Naive B cell (primary cell): Measurements from ENCODE around the gene C1D. TPM values are rescaled to one million over a fixed set of nuclear protein-coding genes. Genes with fewer than 3 reads are reported as not detected.

Source experiments
- ATAC-seq, 2 donors: fragments of 150-1000 bp; cut with Tn5 transposase; 2 replicates each; pipeline ENCODE4 v1.10.0; 2021; ENCODE audit warnings: low read depth in 2 of 2, mild to moderate bottlenecking in 2 of 2, moderate library complexity in 2 of 2
- DNase-seq: peaks from one replicate; pipeline ENCODE4 v3.0.0; 2022
- H3K27ac Mint-ChIP-seq, 6 donors: one replicate each; pipeline ENCODE4 v1.8.0; 2020 to 2022; ENCODE audit warnings: mild to moderate bottlenecking in 6 of 6, mixed read lengths in 6 of 6, moderate library complexity in 5 of 6, inconsistent platforms in 2 of 6
- H3K27me3 Mint-ChIP-seq, 3 donors: one replicate each; pipeline ENCODE4 v1.8.0; 2021 to 2022; ENCODE audit warnings: mixed read lengths in 3 of 3, mild to moderate bottlenecking in 1 of 3
- H3K36me3 Mint-ChIP-seq, 2 donors: one replicate each; pipeline ENCODE4 v1.8.0; 2020 to 2022; ENCODE audit warnings: mixed read lengths in 2 of 2, inconsistent platforms in 1 of 2, mild to moderate bottlenecking in 1 of 2
- H3K4me1 Mint-ChIP-seq, 3 donors: one replicate each; pipeline ENCODE4 v1.8.0; 2020 to 2022; ENCODE audit warnings: mixed read lengths in 3 of 3, inconsistent platforms in 1 of 3, mild to moderate bottlenecking in 1 of 3, moderate library complexity in 1 of 3
- H3K4me3 Mint-ChIP-seq, 8 donors: one replicate each; pipeline ENCODE4 v1.8.0; 2020 to 2022; ENCODE audit warnings: mild to moderate bottlenecking in 8 of 8, mixed read lengths in 8 of 8, moderate library complexity in 8 of 8, inconsistent platforms in 2 of 8
- H3K9me3 Mint-ChIP-seq, 7 donors: one replicate each; pipeline ENCODE4 v1.8.0; 2020 to 2022; ENCODE audit warnings: mixed read lengths in 7 of 7, mild to moderate bottlenecking in 5 of 7, inconsistent platforms in 2 of 7, moderate library complexity in 1 of 7
- polyA plus RNA-seq, 6 donors: library from polyadenylated mRNA; unstranded; fragments of 300-500 nt; fragmentation: Illumina TruSeq; gene quantifications; one replicate each; pipeline ENCODE4 v1.2.3, GENCODE V29; 2021; ENCODE audit warnings: low read depth in 6 of 6

C1D gene
- polyA plus RNA-seq, 6 donors from 2014 or later = 3.8 to 69.4 (median 38.0) TPM

- no peak overlapping the region for H3K4me3 Mint-ChIP-seq
- H3K27ac Mint-ChIP-seq = peak overlapping the region in 1 of 6 donors; percentile 31
- no peaks in the 10 kb centered on the region for H3K9me3 Mint-ChIP-seq
- H3K36me3 Mint-ChIP-seq = peaks cover 0 to 4% of the 10 kb centered on the region in 2 donors
- peaks cover 10 to 19% (median 19%) of the 10 kb centered on the region in 3 donors for H3K4me1 Mint-ChIP-seq
- ATAC-seq (no peak), DNase-seq (no peak)
- no peaks in the 10 kb centered on the region for H3K27me3 Mint-ChIP-seq
Observed at GRCh38 chr2:68046224-68046623, 16.6 kb downstream of the C1D start.

GRCh38 chr2:68045342-68045741 is 17.5 kb downstream of the C1D start:
- Mint-ChIP-seq H3K27ac (no peak overlapping the region), H3K27me3 (no peaks in the 10 kb centered on the region), H3K9me3 (no peaks in the 10 kb centered on the region), H3K36me3 (peaks cover 0 to 4% of the 10 kb centered on the region in 2 donors), H3K4me3 (no peak overlapping the region), H3K4me1 (peaks cover 3 to 12% (median 12%) of the 10 kb centered on the region in 3 donors)
- no peak for ATAC-seq
- no peak for DNase-seq

- H3K4me1 Mint-ChIP-seq = peaks cover 0 to 8% (median 5%) of the 10 kb centered on the region in 3 donors
- no peak for DNase-seq
- no peak overlapping the region for H3K4me3 Mint-ChIP-seq
- no peaks in the 10 kb centered on the region for H3K9me3 Mint-ChIP-seq
- no peaks in the 10 kb centered on the region for H3K27me3 Mint-ChIP-seq
- peaks cover 0 to 4% of the 10 kb centered on the region in 2 donors for H3K36me3 Mint-ChIP-seq
- peak overlapping the region in 4 of 6 donors; percentile 1 to 61 (median 34) for H3K27ac Mint-ChIP-seq
- no peak for ATAC-seq
Observed at GRCh38 chr2:68044099-68044498, 18.7 kb downstream of the C1D start.

GRCh38 chr2:68043695-68044094 is 19.1 kb downstream of the C1D start:
- Mint-ChIP-seq H3K27me3 (no peaks in the 10 kb centered on the region), H3K4me1 (peaks cover 0 to 4% (median 1%) of the 10 kb centered on the region in 3 donors), H3K36me3 (peaks cover 0 to 4% of the 10 kb centered on the region in 2 donors), H3K4me3 (no peak overlapping the region), H3K9me3 (no peaks in the 10 kb centered on the region), H3K27ac (peak overlapping the region in 2 of 6 donors; percentile 1 to 61)
- no peak for ATAC-seq
- DNase-seq = no peak

- H3K27me3 Mint-ChIP-seq = no peaks in the 10 kb centered on the region
- H3K4me3 Mint-ChIP-seq = no peak overlapping the region
- H3K4me1 Mint-ChIP-seq = no peaks in the 10 kb centered on the region
- no peaks in the 10 kb centered on the region for H3K9me3 Mint-ChIP-seq
- ATAC-seq (no peak), DNase-seq (no peak)
- H3K27ac Mint-ChIP-seq = no peak overlapping the region
- peaks cover 0 to 4% of the 10 kb centered on the region in 2 donors for H3K36me3 Mint-ChIP-seq
Observed at GRCh38 chr2:68043032-68043431, 19.8 kb downstream of the C1D start.

GRCh38 chr2:68041704-68042245 is 21.0 kb downstream of the C1D start:
- peaks cover 0 to 3% of the 10 kb centered on the region in 2 donors for H3K36me3 Mint-ChIP-seq

GRCh38 chr2:68040078-68040477 is 22.7 kb downstream of the C1D start:
- no peak for DNase-seq

More at GRCh38 chr2:68041704-68042245, 21.0 kb downstream of the C1D start:
- Mint-ChIP-seq H3K4me1 (no peaks in the 10 kb centered on the region), H3K9me3 (no peaks in the 10 kb centered on the region), H3K4me3 (no peak overlapping the region), H3K27me3 (no peaks in the 10 kb centered on the region), H3K27ac (no peak overlapping the region)
- no peak for DNase-seq
- no peak for ATAC-seq

GRCh38 chr2:68039317-68039716 is 23.5 kb downstream of the C1D start:
- DNase-seq = no peak
- no peak for ATAC-seq
- no peaks in the 10 kb centered on the region for H3K4me1 Mint-ChIP-seq
- H3K36me3 Mint-ChIP-seq = no peaks in the 10 kb centered on the region
- H3K9me3 Mint-ChIP-seq = no peaks in the 10 kb centered on the region
- H3K27ac Mint-ChIP-seq = peak overlapping the region in 1 of 6 donors; percentile 9
- no peak overlapping the region for H3K4me3 Mint-ChIP-seq
- H3K27me3 Mint-ChIP-seq = no peaks in the 10 kb centered on the region

More at GRCh38 chr2:68040078-68040477, 22.7 kb downstream of the C1D start:
- no peak for ATAC-seq
- Mint-ChIP-seq H3K4me1 (no peaks in the 10 kb centered on the region), H3K9me3 (no peaks in the 10 kb centered on the region), H3K27me3 (no peaks in the 10 kb centered on the region), H3K27ac (no peak overlapping the region), H3K36me3 (no peaks in the 10 kb centered on the region), H3K4me3 (no peak overlapping the region)

GRCh38 chr2:68032702-68033101 is 30.1 kb downstream of the C1D start:
- Mint-ChIP-seq H3K36me3 (no peaks in the 10 kb centered on the region), H3K4me3 (no peak overlapping the region), H3K4me1 (no peaks in the 10 kb centered on the region), H3K9me3 (no peaks in the 10 kb centered on the region), H3K27me3 (no peaks in the 10 kb centered on the region), H3K27ac (no peak overlapping the region)
- ATAC-seq (no peak), DNase-seq (no peak)

- H3K27ac Mint-ChIP-seq = no peak overlapping the region
- ATAC-seq (peak in 1 of 2 donors; percentile 43), DNase-seq (peak; percentile 11)
- no peaks in the 10 kb centered on the region for H3K9me3 Mint-ChIP-seq
- H3K4me1 Mint-ChIP-seq = no peaks in the 10 kb centered on the region
- peaks cover 0 to 4% (median 0%) of the 10 kb centered on the region in 3 donors for H3K27me3 Mint-ChIP-seq
- no peak overlapping the region for H3K4me3 Mint-ChIP-seq
- no peaks in the 10 kb centered on the region for H3K36me3 Mint-ChIP-seq
Observed at GRCh38 chr2:68031542-68032160, 31.2 kb downstream of the C1D start.

GRCh38 chr2:68031043-68031442 is 31.8 kb downstream of the C1D start:
- Mint-ChIP-seq H3K27ac (no peak overlapping the region), H3K4me1 (no peaks in the 10 kb centered on the region), H3K9me3 (no peaks in the 10 kb centered on the region), H3K4me3 (no peak overlapping the region), H3K27me3 (peaks cover 0 to 6% (median 4%) of the 10 kb centered on the region in 3 donors), H3K36me3 (no peaks in the 10 kb centered on the region)
- no peak for ATAC-seq
- DNase-seq = no peak

GRCh38 chr2:68030529-68030928 is 32.3 kb downstream of the C1D start:
- Mint-ChIP-seq H3K9me3 (no peaks in the 10 kb centered on the region), H3K4me3 (no peak overlapping the region), H3K27ac (peak overlapping the region in 1 of 6 donors; percentile 77), H3K4me1 (no peaks in the 10 kb centered on the region), H3K36me3 (no peaks in the 10 kb centered on the region), H3K27me3 (peaks cover 0 to 9% (median 6%) of the 10 kb centered on the region in 3 donors)
- DNase-seq (no peak), ATAC-seq (no peak)

- Mint-ChIP-seq H3K9me3 (no peaks in the 10 kb centered on the region), H3K27me3 (peaks cover 0 to 19% (median 17%) of the 10 kb centered on the region in 3 donors), H3K27ac (no peak overlapping the region), H3K4me3 (no peak overlapping the region), H3K4me1 (no peaks in the 10 kb centered on the region), H3K36me3 (no peaks in the 10 kb centered on the region)
- ATAC-seq (no peak), DNase-seq (no peak)
Observed at GRCh38 chr2:68027959-68028358, 34.8 kb downstream of the C1D start.

GRCh38 chr2:68024450-68024849 is 38.4 kb downstream of the C1D start:
- Mint-ChIP-seq H3K9me3 (peaks cover 0 to 2% (median 0%) of the 10 kb centered on the region in 7 donors), H3K27me3 (peaks cover 10 to 32% (median 32%) of the 10 kb centered on the region in 3 donors), H3K27ac (no peak overlapping the region), H3K36me3 (no peaks in the 10 kb centered on the region), H3K4me3 (no peak overlapping the region), H3K4me1 (no peaks in the 10 kb centered on the region)
- ATAC-seq = no peak
- DNase-seq = no peak
